Neural cell (in vitro differentiated cells): ENCODE results near the gene PXDN. TPM values are rescaled to one million over a fixed set of nuclear protein-coding genes. Genes with fewer than 3 reads are reported as not detected.

ENCODE experiments used
- H2AFZ ChIP-seq: fragments of 200-600, 300-800 bp; sonication (generic), shearing (Covaris generic); 2 replicates; pipeline ENCODE4 v1.6.0; 2014; ENCODE audit warnings: low read depth, mild to moderate bottlenecking, antibody characterized with exemption, low read length, moderate library complexity
- H3F3A ChIP-seq: fragments of 200-600 bp; shearing (Covaris generic); 2 replicates; pipeline ENCODE4 v1.6.1; 2016; ENCODE audit warnings: mild to moderate bottlenecking, moderate library complexity, mixed read lengths, antibody characterized with exemption, low read length; ENCODE audit not compliant: insufficient read depth, poor library complexity, severe bottlenecking
- H3K27ac ChIP-seq: fragments of 200-600, 300-800 bp; sonication (generic), shearing (Covaris generic); 2 replicates; pipeline ENCODE4 v1.5.1; 2014; ENCODE audit warnings: mild to moderate bottlenecking, low read length, moderate library complexity
- H3K27me3 ChIP-seq: fragments of 300-800, 200-600 bp; sonication (generic), shearing (Covaris generic); 2 replicates; pipeline ENCODE4 v1.6.0; 2014; ENCODE audit warnings: mild to moderate bottlenecking, low read depth, low read length, moderate library complexity; ENCODE audit not compliant: insufficient read depth
- H3K36me3 ChIP-seq: fragments of 300-800, 200-600 bp; sonication (generic), shearing (Covaris generic); 2 replicates; pipeline ENCODE4 v1.5.1; 2014; ENCODE audit warnings: mild to moderate bottlenecking, antibody characterized with exemption, low read length, moderate library complexity; ENCODE audit not compliant: insufficient read depth
- H3K4me2 ChIP-seq: fragments of 300-800, 200-600 bp; sonication (generic), shearing (Covaris generic); 2 replicates; pipeline ENCODE4 v1.6.0; 2014; ENCODE audit warnings: mild to moderate bottlenecking, low read length
- H3K4me3 ChIP-seq: fragments of 300-800, 200-600 bp; sonication (generic), shearing (Covaris generic); 2 replicates; pipeline ENCODE4 v1.5.1; 2014; ENCODE audit warnings: mild to moderate bottlenecking, low read length, moderate library complexity
- H3K79me2 ChIP-seq: fragments of 200-600 bp; shearing (Covaris generic); replicated peaks from 2 replicates; pipeline ENCODE4 v1.6.0; 2014; ENCODE audit warnings: mild to moderate bottlenecking, low read length, moderate library complexity; ENCODE audit not compliant: insufficient read depth
- H3K9ac ChIP-seq: fragments of 300-800, 200-600 bp; sonication (generic), shearing (Covaris generic); 2 replicates; pipeline ENCODE4 v1.6.1; 2016; ENCODE audit warnings: mild to moderate bottlenecking, low read length, mixed read lengths
- H3K9me2 ChIP-seq: fragments of 200-600 bp; shearing (Covaris generic); 2 replicates; pipeline ENCODE4 v1.6.1; 2016; ENCODE audit warnings: mild to moderate bottlenecking, low read length, mixed read lengths; ENCODE audit not compliant: insufficient read depth
- H3K9me3 ChIP-seq: fragments of 200-600, 300-800 bp; sonication (generic), shearing (Covaris generic); 2 replicates; pipeline ENCODE4 v1.6.1; 2016; ENCODE audit warnings: mild to moderate bottlenecking, mixed run types, low read length, moderate library complexity, mixed read lengths
- H4K20me1 ChIP-seq: fragments of 200-600 bp; shearing (Covaris generic); 2 replicates; pipeline ENCODE4 v1.6.1; 2016; ENCODE audit warnings: mild to moderate bottlenecking, mixed run types; ENCODE audit not compliant: insufficient read depth
- CTCF ChIP-seq: fragments of 450-650 bp; IDR thresholded peaks from 2 replicates; pipeline ENCODE4 v1.5.1; 2014; ENCODE audit warnings: antibody characterized with exemption, mild to moderate bottlenecking, moderate library complexity; ENCODE audit not compliant: poor library complexity, severe bottlenecking
- EP300 ChIP-seq: fragments of 450-650 bp; conservative IDR thresholded peaks from 2 replicates; pipeline ENCODE4 v1.6.1; 2014; ENCODE audit warnings: antibody characterized with exemption, mild to moderate bottlenecking, moderate library complexity; ENCODE audit not compliant: poor library complexity, severe bottlenecking
- EZH2 ChIP-seq: fragments of 200-600, 300-800 bp; shearing (Covaris generic), sonication (generic); IDR thresholded peaks from 2 replicates; pipeline ENCODE4 v1.6.1; 2014; ENCODE audit warnings: antibody characterized with exemption, low read length, borderline replicate concordance, mild to moderate bottlenecking; ENCODE audit not compliant: insufficient read depth, poor library complexity, severe bottlenecking
- MXI1 ChIP-seq: fragments of 450-650 bp; conservative IDR thresholded peaks from 2 replicates; pipeline ENCODE4 v1.6.1; 2014; ENCODE audit warnings: antibody characterized with exemption, mild to moderate bottlenecking; ENCODE audit not compliant: poor library complexity, severe bottlenecking
- POLR2AphosphoS5 ChIP-seq: IDR thresholded peaks from 2 replicates; pipeline ENCODE4 v1.6.1; 2012
- RAD21 ChIP-seq: fragments of 450-650 bp; conservative IDR thresholded peaks from 2 replicates; pipeline ENCODE4 v1.6.1; 2014; ENCODE audit warnings: antibody characterized with exemption, mild to moderate bottlenecking, moderate library complexity
- REST ChIP-seq: IDR thresholded peaks from 2 replicates; pipeline ENCODE4 v1.6.1; 2012; ENCODE audit warnings: borderline replicate concordance
- SMC3 ChIP-seq: fragments of 450-650 bp; conservative IDR thresholded peaks from 2 replicates; pipeline ENCODE4 v1.6.1; 2014; ENCODE audit warnings: antibody characterized with exemption, mild to moderate bottlenecking, moderate library complexity; ENCODE audit not compliant: poor library complexity
- TAF1 ChIP-seq: IDR thresholded peaks from 2 replicates; pipeline ENCODE4 v1.6.1; 2012; ENCODE audit warnings: low read depth
- polyA plus RNA-seq: library from polyadenylated mRNA; depleted of rRNA; stranded (reverse); fragments of >200 nt; gene quantifications from 2 replicates; pipeline ENCODE4 v1.2.3, GENCODE V29; 2014

PXDN gene
- polyA plus RNA-seq, 1 donor from 2014 or later, result 181 TPM

GRCh38 chr2:1769703-1770422 is 25.5 kb upstream of the PXDN start:
- H3K4me3 ChIP-seq, result no peak overlapping the region
- no peak overlapping the region for H2AFZ ChIP-seq
- H3K27me3 ChIP-seq, result no peaks in the 10 kb centered on the region
- H4K20me1 ChIP-seq, result no peaks in the 10 kb centered on the region
- no peaks in the 10 kb centered on the region for H3K36me3 ChIP-seq
- no peak overlapping the region for H3K9ac ChIP-seq
- TF ChIP-seq RAD21 (peak; percentile 73), SMC3 (peak; percentile 67), MXI1 (no peak), CTCF (peak; percentile 70)
- no peak overlapping the region for H3K27ac ChIP-seq
- no peaks in the 10 kb centered on the region for H3K9me2 ChIP-seq
- H3K4me2 ChIP-seq, result no peak overlapping the region
- no peaks in the 10 kb centered on the region for H3K79me2 ChIP-seq
- H3K9me3 ChIP-seq, result no peaks in the 10 kb centered on the region
- no peaks in the 10 kb centered on the region for H3F3A ChIP-seq

GRCh38 chr2:1767939-1768691 is 23.8 kb upstream of the PXDN start:
- no peak for TF ChIP-seq EP300
- no peak for TF ChIP-seq EZH2
- no peak for TF ChIP-seq REST
- no peak for TF ChIP-seq TAF1
- no peak for TF ChIP-seq POLR2AphosphoS5
- no peak for TF ChIP-seq SMC3
- no peak for TF ChIP-seq RAD21
- no peak for TF ChIP-seq CTCF
- TF ChIP-seq MXI1, result no peak
- Histone ChIP-seq H3K9me3 (no peaks in the 10 kb centered on the region), H3K27me3 (no peaks in the 10 kb centered on the region), H3K4me2 (no peak overlapping the region), H2AFZ (no peak overlapping the region), H3K9ac (no peak overlapping the region), H3F3A (no peaks in the 10 kb centered on the region), H3K79me2 (no peaks in the 10 kb centered on the region), H3K9me2 (no peaks in the 10 kb centered on the region), H3K36me3 (no peaks in the 10 kb centered on the region), H3K27ac (no peak overlapping the region), H3K4me3 (no peak overlapping the region), H4K20me1 (no peaks in the 10 kb centered on the region)
